Measurements from ENCODE around the gene NPAS3. TPM values are rescaled to one million over a fixed set of nuclear protein-coding genes. Genes with fewer than 3 reads are reported as not detected.

The NPAS3 gene
- total RNA-seq, 2 experiments from 2014 or later: not detected

DNA sequence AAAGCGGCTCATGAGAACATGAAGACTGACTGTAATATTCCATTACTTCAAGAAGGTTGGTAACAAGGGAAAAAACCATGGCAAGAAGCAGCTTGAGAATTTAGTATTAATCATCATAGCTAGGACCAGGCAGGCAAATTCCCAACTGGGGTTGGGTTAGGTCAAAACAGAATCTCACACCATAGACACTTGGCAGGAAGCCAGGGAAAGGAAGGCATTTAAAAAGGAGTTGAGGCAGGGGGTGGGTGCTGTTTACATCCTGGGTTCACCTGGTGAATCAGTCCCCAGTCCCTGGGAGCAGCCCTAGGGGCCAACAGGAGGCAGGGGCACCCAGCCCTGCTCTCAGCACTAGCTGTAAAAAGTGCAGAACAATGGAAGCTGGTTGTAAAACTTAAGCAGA, 903.6 kb downstream of the NPAS3 start:
- Mint-ChIP-seq H3K36me3 (ENCODE audit: low read depth) (no peaks in the 10 kb centered on the region), H3K27me3 (peaks cover 2% of the 10 kb centered on the region), H3K4me1 (ENCODE audit: low read depth) (no peaks in the 10 kb centered on the region), H3K9me3 (no peaks in the 10 kb centered on the region), H3K4me3 (no peak overlapping the region), H3K27ac (no peak overlapping the region)
- DNase-seq (no peak), ATAC-seq (no peak)
- TF ChIP-seq, protein P1, sequence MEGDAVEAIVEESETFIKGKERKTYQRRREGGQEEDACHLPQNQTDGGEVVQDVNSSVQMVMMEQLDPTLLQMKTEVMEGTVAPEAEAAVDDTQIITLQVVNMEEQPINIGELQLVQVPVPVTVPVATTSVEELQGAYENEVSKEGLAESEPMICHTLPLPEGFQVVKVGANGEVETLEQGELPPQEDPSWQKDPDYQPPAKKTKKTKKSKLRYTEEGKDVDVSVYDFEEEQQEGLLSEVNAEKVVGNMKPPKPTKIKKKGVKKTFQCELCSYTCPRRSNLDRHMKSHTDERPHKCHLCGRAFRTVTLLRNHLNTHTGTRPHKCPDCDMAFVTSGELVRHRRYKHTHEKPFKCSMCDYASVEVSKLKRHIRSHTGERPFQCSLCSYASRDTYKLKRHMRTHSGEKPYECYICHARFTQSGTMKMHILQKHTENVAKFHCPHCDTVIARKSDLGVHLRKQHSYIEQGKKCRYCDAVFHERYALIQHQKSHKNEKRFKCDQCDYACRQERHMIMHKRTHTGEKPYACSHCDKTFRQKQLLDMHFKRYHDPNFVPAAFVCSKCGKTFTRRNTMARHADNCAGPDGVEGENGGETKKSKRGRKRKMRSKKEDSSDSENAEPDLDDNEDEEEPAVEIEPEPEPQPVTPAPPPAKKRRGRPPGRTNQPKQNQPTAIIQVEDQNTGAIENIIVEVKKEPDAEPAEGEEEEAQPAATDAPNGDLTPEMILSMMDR (IDR thresholded peaks at IDR 0.05): no peak
- ChIA-PET POLR2A (no interaction called here), CTCF (interaction anchor here (1.4 to 4.8 kb wide), 4 partner anchors 49 to 481 kb away, joined by 4 to 23 read pairs (median 8); no protein-coding TSS in a partner anchor)
- intact Hi-C loops (cut with micrococcal nuclease): loop anchor here (10.0 kb wide), 1 partner anchor 483 kb away; no protein-coding TSS in a partner anchor

DNA sequence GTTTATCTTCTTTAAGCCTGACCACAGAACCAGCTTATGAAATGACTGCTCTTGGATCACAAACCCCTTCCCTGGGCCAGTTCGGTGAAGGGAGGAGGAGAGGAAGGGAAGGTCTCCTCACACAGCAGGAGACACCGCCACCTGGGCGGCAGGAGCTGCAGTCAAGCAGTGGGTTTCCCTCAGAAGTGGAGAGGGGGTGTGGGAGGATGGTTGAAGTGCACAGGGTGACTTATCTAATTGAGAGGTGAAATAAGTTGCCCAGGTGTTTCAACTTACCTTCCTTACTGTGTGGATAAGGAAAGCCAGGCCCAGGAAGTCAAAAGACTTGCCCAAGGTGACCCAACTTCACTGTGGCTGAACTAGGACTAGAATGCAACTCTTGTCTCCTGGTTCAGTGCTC, 905.4 kb downstream of the NPAS3 start:
- CTCF ChIA-PET: interaction anchor here (0.8 to 4.8 kb wide), 3 partner anchors 254 to 384 kb away, joined by 4 to 23 read pairs (median 5); no protein-coding TSS in a partner anchor
- no peaks in the 10 kb centered on the region for H3K9me3 Mint-ChIP-seq
- peaks cover 2% of the 10 kb centered on the region for H3K27me3 Mint-ChIP-seq
- TF ChIP-seq, protein P1 (IDR thresholded peaks at IDR 0.05): no peak
- POLR2A ChIA-PET: interaction anchor here (0.6 to 0.9 kb wide), 2 partner anchors 9 to 217 kb away, joined by 3 to 4 read pairs; no protein-coding TSS in a partner anchor
- H3K4me1 Mint-ChIP-seq (ENCODE audit: low read depth): no peaks in the 10 kb centered on the region
- DNase-seq: no peak
- H3K36me3 Mint-ChIP-seq (ENCODE audit: low read depth): no peaks in the 10 kb centered on the region
- no peak overlapping the region for H3K4me3 Mint-ChIP-seq
- H3K27ac Mint-ChIP-seq: no peak overlapping the region
- intact Hi-C loops (cut with micrococcal nuclease): loop anchor here (10.0 kb wide), 1 partner anchor 481 kb away; no protein-coding TSS in a partner anchor
- ATAC-seq: no peak

DNA sequence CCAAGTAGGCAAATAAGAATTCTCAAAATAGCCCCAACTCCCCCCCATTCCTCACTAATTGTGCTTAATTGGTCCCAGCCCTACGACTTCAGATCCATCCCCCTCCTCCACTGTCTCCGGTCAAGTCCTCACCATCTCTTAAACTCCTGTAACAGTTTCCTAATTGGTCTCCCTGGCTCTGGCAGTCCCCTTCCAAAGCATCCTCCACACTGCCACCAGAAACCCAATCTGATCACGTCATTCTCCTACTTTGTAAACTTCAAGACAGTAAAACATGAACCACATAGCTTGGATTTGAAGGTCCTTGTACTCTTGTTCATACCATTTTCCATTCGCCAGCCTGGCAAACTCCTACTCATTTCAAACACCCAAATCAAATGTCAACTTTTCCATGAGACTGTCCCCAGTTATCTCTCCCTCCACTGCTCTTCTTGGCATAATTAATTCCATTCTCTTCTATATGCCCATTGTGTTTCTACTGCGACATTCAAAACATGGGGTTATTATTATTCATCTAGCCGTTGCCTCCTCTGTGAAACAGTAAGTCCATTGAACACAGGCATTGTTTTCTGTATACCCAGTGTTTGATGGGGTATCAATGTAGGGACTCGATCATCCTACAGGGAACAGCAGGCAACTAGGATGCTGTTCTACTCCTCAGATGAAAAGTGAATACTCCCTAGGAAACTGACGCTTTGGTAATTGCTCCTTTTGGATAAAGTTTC, 907.6 kb downstream of the NPAS3 start:
- no peaks in the 10 kb centered on the region for H3K4me1 Mint-ChIP-seq (ENCODE audit: low read depth)
- ChIA-PET CTCF (interaction anchor here (1.0 to 4.8 kb wide), 2 partner anchors 252 to 382 kb away, joined by 3 to 23 read pairs; no protein-coding TSS in a partner anchor), POLR2A (no interaction called here)
- H3K36me3 Mint-ChIP-seq (ENCODE audit: low read depth): no peaks in the 10 kb centered on the region
- ATAC-seq: no peak
- intact Hi-C loops (cut with micrococcal nuclease): loop anchor here (5.0 to 10.0 kb wide), 2 partner anchors 251 to 479 kb away; no protein-coding TSS in a partner anchor
- TF ChIP-seq, protein P1 (IDR thresholded peaks at IDR 0.05): no peak
- H3K27ac Mint-ChIP-seq: no peak overlapping the region
- H3K9me3 Mint-ChIP-seq: no peaks in the 10 kb centered on the region
- DNase-seq: no peak
- no peak overlapping the region for H3K4me3 Mint-ChIP-seq
- peaks cover 2% of the 10 kb centered on the region for H3K27me3 Mint-ChIP-seq

DNA sequence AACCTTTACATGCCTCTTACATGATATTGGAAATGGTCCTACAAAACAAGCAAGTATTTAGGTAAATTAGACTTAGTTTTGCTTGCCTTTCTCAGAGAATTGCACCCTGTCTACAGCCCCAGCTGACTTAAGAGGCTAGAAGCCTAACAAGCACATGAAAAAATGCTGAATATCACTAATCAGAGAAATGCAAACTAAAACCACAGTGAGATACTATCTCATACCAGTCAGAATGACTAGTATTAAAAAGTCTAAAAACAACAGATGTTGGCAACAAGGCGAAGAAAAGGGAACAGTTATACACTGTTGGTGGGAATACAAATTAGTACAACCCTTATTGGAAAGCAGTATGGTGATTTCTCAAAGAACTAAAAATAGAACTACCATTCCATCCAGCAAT, 908.4 kb downstream of the NPAS3 start:
- CTCF ChIA-PET: interaction anchor here (1.0 to 3.8 kb wide), 2 partner anchors 250 to 381 kb away, joined by 3 to 23 read pairs; no protein-coding TSS in a partner anchor
- intact Hi-C loops (cut with micrococcal nuclease): loop anchor here (5.0 to 10.0 kb wide), 2 partner anchors 250 to 478 kb away; no protein-coding TSS in a partner anchor
- no peaks in the 10 kb centered on the region for H3K36me3 Mint-ChIP-seq (ENCODE audit: low read depth)
- no peak overlapping the region for H3K27ac Mint-ChIP-seq
- TF ChIP-seq, protein P1 (IDR thresholded peaks at IDR 0.05): no peak
- POLR2A ChIA-PET: no interaction called here
- ATAC-seq (no peak), DNase-seq (no peak)
- no peaks in the 10 kb centered on the region for H3K4me1 Mint-ChIP-seq (ENCODE audit: low read depth)
- no peaks in the 10 kb centered on the region for H3K9me3 Mint-ChIP-seq
- no peak overlapping the region for H3K4me3 Mint-ChIP-seq
- H3K27me3 Mint-ChIP-seq: peaks cover 2% of the 10 kb centered on the region

DNA sequence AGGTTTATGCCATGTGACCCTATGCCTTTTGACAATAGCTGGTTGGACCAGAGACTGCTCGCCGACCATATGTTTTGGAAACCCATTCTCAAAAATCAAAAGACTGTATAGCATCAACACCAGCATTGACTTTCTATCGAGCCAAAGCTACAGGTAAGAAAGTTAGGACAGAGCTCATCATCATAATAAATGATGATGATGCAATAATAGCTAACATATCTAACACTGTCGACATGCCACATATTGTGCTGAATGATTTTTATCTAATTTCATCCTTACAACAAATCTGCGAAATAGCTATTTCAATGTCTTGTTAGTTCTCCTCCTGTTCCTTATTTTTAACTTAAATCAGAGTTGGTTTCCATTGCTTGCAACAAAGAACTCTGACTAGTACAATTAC, 909.3 kb downstream of the NPAS3 start:
- POLR2A ChIA-PET: no interaction called here
- Mint-ChIP-seq H3K27ac (no peak overlapping the region), H3K9me3 (no peaks in the 10 kb centered on the region)

More for the DNA sequence above, 909.3 kb downstream of the NPAS3 start:
- TF ChIP-seq, protein P1 (IDR thresholded peaks at IDR 0.05): no peak
- DNase-seq (no peak), ATAC-seq (no peak)
- intact Hi-C loops (cut with micrococcal nuclease): loop anchor here (5.0 to 10.0 kb wide), 2 partner anchors 249 to 477 kb away; no protein-coding TSS in a partner anchor
- Mint-ChIP-seq H3K36me3 (ENCODE audit: low read depth) (no peaks in the 10 kb centered on the region), H3K4me3 (no peak overlapping the region), H3K27me3 (peaks cover 2% of the 10 kb centered on the region), H3K4me1 (ENCODE audit: low read depth) (no peaks in the 10 kb centered on the region)
- CTCF ChIA-PET: interaction anchor here (0.8 to 3.8 kb wide), 6 partner anchors 8 to 249 kb away, joined by 3 to 23 read pairs (median 5); no protein-coding TSS in a partner anchor

All from activated CD8-positive, alpha-beta T cell treated with anti-CD3 and anti-CD28 coated beads for 36 hours (primary cell).